B cell (primary cell): ENCODE results near the gene ALG3.

Source experiments
- EZH2 ChIP-seq: IDR thresholded peaks from 2 replicates; pipeline ENCODE4 v1.6.1; 2012; ENCODE audit warnings: borderline replicate concordance, low read depth, mild to moderate bottlenecking, moderate library complexity, low read length; ENCODE audit not compliant: insufficient read depth, poor library complexity, severe bottlenecking
- TF ChIP-seq, protein P1 (sequence below): fragments of 200-600 bp; IDR thresholded peaks from one replicate; pipeline ENCODE4 v1.8.0; 2022; ENCODE audit warnings: antibody characterized with exemption, mild to moderate bottlenecking

DNA sequence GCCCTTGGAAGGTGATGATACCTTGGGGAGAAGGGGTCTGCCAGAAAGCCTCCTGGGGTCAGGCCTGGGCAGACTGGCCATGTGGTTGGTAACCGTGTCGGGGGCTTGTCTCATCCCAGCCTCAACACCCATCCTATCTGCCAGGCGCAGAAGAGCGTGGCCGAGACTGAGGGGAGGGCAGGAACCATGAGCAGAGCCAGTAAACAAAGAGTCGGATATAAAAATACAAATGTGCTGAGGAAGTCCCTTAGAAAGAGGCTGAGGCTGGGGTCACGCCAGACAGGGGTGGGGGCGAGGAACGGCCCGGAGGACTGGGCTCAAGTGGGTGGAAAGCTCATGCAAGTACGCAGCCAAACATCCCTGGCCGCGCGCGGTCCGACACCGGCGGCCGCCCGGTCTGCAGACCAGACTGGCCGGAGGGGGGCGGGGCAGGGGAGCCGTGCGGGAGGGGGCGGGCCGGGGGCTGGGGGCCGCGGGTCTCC is 10.7 kb upstream of the ALG3 start:
- TF ChIP-seq, protein P1, sequence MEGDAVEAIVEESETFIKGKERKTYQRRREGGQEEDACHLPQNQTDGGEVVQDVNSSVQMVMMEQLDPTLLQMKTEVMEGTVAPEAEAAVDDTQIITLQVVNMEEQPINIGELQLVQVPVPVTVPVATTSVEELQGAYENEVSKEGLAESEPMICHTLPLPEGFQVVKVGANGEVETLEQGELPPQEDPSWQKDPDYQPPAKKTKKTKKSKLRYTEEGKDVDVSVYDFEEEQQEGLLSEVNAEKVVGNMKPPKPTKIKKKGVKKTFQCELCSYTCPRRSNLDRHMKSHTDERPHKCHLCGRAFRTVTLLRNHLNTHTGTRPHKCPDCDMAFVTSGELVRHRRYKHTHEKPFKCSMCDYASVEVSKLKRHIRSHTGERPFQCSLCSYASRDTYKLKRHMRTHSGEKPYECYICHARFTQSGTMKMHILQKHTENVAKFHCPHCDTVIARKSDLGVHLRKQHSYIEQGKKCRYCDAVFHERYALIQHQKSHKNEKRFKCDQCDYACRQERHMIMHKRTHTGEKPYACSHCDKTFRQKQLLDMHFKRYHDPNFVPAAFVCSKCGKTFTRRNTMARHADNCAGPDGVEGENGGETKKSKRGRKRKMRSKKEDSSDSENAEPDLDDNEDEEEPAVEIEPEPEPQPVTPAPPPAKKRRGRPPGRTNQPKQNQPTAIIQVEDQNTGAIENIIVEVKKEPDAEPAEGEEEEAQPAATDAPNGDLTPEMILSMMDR: no peak
- no peak for TF ChIP-seq EZH2
